HG03354 (cell line): ENCODE results near the gene DSTYK.
"Not testable (repeated sequence)": the region's sequence is repeated elsewhere in the genome, so short reads cannot be mapped to it uniquely, and the experiment has no call there.

Experiments
- ATAC-seq: cut with Tn5 transposase; IDR thresholded peaks from one replicate; pipeline ENCODE4 v1.9.1; 2021; ENCODE audit warnings: mild to moderate bottlenecking; ENCODE audit not compliant: unreplicated experiment, poor library complexity, severe bottlenecking

Gene DSTYK

GRCh38 chr1:205183676-205184335, 27.7 kb downstream of the DSTYK start:
- ATAC-seq, result no peak

- ATAC-seq, result no peak
Observed at GRCh38 chr1:205182930-205183329, 28.6 kb downstream of the DSTYK start.

- ATAC-seq, result not testable (repeated sequence)
Observed at GRCh38 chr1:205180331-205180730, 31.2 kb downstream of the DSTYK start.

GRCh38 chr1:205179842-205180241, 31.7 kb downstream of the DSTYK start:
- no peak for ATAC-seq

GRCh38 chr1:205172729-205173366, 38.7 kb downstream of the DSTYK start:
- ATAC-seq, result no peak

- no peak for ATAC-seq
Observed at GRCh38 chr1:205171369-205171768, 40.1 kb downstream of the DSTYK start.

- no peak for ATAC-seq
Observed at GRCh38 chr1:205170532-205171269, 40.8 kb downstream of the DSTYK start.

GRCh38 chr1:205169248-205169647, 42.3 kb downstream of the DSTYK start:
- ATAC-seq, result no peak

GRCh38 chr1:205168291-205168690, 43.2 kb downstream of the DSTYK start:
- ATAC-seq, result no peak

GRCh38 chr1:205162301-205162700, 49.2 kb downstream of the DSTYK start:
- no peak for ATAC-seq

- no peak for ATAC-seq
Observed at GRCh38 chr1:205161076-205161475, 50.4 kb downstream of the DSTYK start.

- ATAC-seq, result no peak
Observed at GRCh38 chr1:205158048-205158616, 53.4 kb downstream of the DSTYK start.

GRCh38 chr1:205155665-205156377, 55.7 kb downstream of the DSTYK start:
- ATAC-seq, result not testable (repeated sequence)

- no peak for ATAC-seq
Observed at GRCh38 chr1:205152505-205152904, 59.0 kb downstream of the DSTYK start.

GRCh38 chr1:205150651-205151428, 60.7 kb downstream of the DSTYK start:
- ATAC-seq, result no peak

- ATAC-seq, result no peak
Observed at GRCh38 chr1:205147191-205147835, 64.2 kb downstream of the DSTYK start.

GRCh38 chr1:205144751-205145150, 66.8 kb downstream of the DSTYK start:
- no peak for ATAC-seq

- ATAC-seq, result no peak
Observed at GRCh38 chr1:205144046-205144720, 67.3 kb downstream of the DSTYK start.
